PC-9 (cell line): ENCODE measurements around the gene CCNB1IP1. TPM values are rescaled to one million over a fixed set of nuclear protein-coding genes. Genes with fewer than 3 reads are reported as not detected.

ENCODE experiments used
- BruUV-seq: library from RNA; stranded (reverse); fragments of 400-500 nt; replicated peaks from 2 replicates; lab custom pipeline; 2021; lab: Mats Ljungman, UMichigan
- CTCF ChIA-PET: fragments of 300-600 bp; sonication (Branson Sonifier 250); formaldehyde crosslinking; loops from one replicate; lab custom pipeline; 2022; ENCODE audit warnings: antibody characterized with exemption; lab: Charles Lee
- POLR2A ChIA-PET: fragments of 300-600 bp; sonication (Branson Sonifier 250); formaldehyde crosslinking; loops from one replicate; lab custom pipeline; 2022; ENCODE audit warnings: antibody characterized with exemption; ENCODE audit not compliant: unreplicated experiment; lab: Charles Lee
- DNase-seq, 2 experiments: peaks; one replicate each; pipeline versions ENCODE4 v3.0.0 to v3.0.0-alpha.2; 2015 to 2022; ENCODE audit warnings: mixed read lengths in 1 of 2
- H2AFZ ChIP-seq: fragments of 200-600 bp; sonication (generic); 2 replicates; pipeline ENCODE4 v1.8.1; 2017; ENCODE audit warnings: antibody characterized with exemption
- H3F3A ChIP-seq: fragments of 200-600 bp; sonication (generic); 2 replicates; pipeline ENCODE4 v1.8.1; 2017; ENCODE audit warnings: antibody characterized with exemption, mild to moderate bottlenecking, low read depth; ENCODE audit not compliant: insufficient read depth
- H3K27ac ChIP-seq: fragments of 200-600 bp; sonication (generic); 2 replicates; pipeline ENCODE4 v1.6.1; 2016; ENCODE audit warnings: mixed run types
- H3K27me3 ChIP-seq: fragments of 200-600 bp; sonication (generic); 2 replicates; pipeline ENCODE4 v1.6.1; 2016; ENCODE audit warnings: low read depth, mixed run types; ENCODE audit not compliant: insufficient read depth
- H3K36me3 ChIP-seq: fragments of 200-600 bp; sonication (generic); 2 replicates; pipeline ENCODE4 v1.6.1; 2016; ENCODE audit warnings: low read depth, mixed run types
- H3K4me1 ChIP-seq: fragments of 200-600 bp; sonication (generic); replicated peaks from 2 replicates; pipeline ENCODE4 v1.6.1; 2016; ENCODE audit warnings: mixed run types; ENCODE audit not compliant: insufficient read depth
- H3K4me2 ChIP-seq: fragments of 200-600 bp; sonication (generic); 2 replicates; pipeline ENCODE4 v1.6.1; 2017; ENCODE audit warnings: mixed run types
- H3K4me3 ChIP-seq: fragments of 200-600 bp; sonication (generic); 2 replicates; pipeline ENCODE4 v1.6.1; 2016; ENCODE audit warnings: mixed run types
- H3K79me2 ChIP-seq: fragments of 200-600 bp; sonication (generic); 2 replicates; pipeline ENCODE4 v1.6.1; 2017; ENCODE audit warnings: low read depth, mixed run types
- H3K9me2 ChIP-seq: fragments of 200-600 bp; sonication (generic); 2 replicates; pipeline ENCODE4 v1.8.1; 2017; ENCODE audit warnings: mild to moderate bottlenecking; ENCODE audit not compliant: insufficient read depth
- H3K9me3 ChIP-seq: fragments of 200-600 bp; sonication (generic); 2 replicates; pipeline ENCODE4 v1.8.1; 2016; ENCODE audit warnings: low read depth; ENCODE audit not compliant: insufficient read depth
- H4K20me1 ChIP-seq: fragments of 200-600 bp; sonication (generic); 2 replicates; pipeline ENCODE4 v1.8.1; 2017; ENCODE audit not compliant: insufficient read depth
- CTCF ChIP-seq: fragments of 200-600 bp; sonication (generic); conservative IDR thresholded peaks from 2 replicates; pipeline ENCODE4 v1.6.1; 2017; ENCODE audit warnings: mixed run types, antibody characterized with exemption, mild to moderate bottlenecking, moderate library complexity
- EZH2 ChIP-seq: fragments of 200-600 bp; sonication (generic); IDR thresholded peaks from 2 replicates; pipeline ENCODE4 v1.8.0; 2017; ENCODE audit warnings: antibody characterized with exemption, low read depth
- intact Hi-C: fragments of 100-400 bp; cut with micrococcal nuclease; formaldehyde crosslinking; loops from one replicate; pipeline ENCODE4 v1.10.0; 2022; ENCODE audit not compliant: unreplicated experiment
- total RNA-seq: library from RNA; stranded (reverse); gene quantifications from 2 replicates; pipeline ENCODE4 v1.2.3, GENCODE V29; 2021

The CCNB1IP1 gene
- total RNA-seq, 1 experiment from 2014 or later = 30.8 TPM

GRCh38 chr14:20329355-20329754, 3.7 kb downstream of the CCNB1IP1 start:
- H3K27me3 ChIP-seq = no peaks in the 10 kb centered on the region
- no TSS peak for BruUV-seq
- no peak overlapping the region for H2AFZ ChIP-seq
- peaks cover 12% of the 10 kb centered on the region; the same call in 1 of the 2 replicates for H3F3A ChIP-seq
- no peak overlapping the region for H3K4me2 ChIP-seq
- H3K4me1 ChIP-seq = peaks cover 12% of the 10 kb centered on the region; the same call in 1 of the 2 replicates
- H3K27ac ChIP-seq = no peak overlapping the region
- POLR2A ChIA-PET = no interaction called here
- peaks cover 7% of the 10 kb centered on the region; the same call in 1 of the 2 replicates for H4K20me1 ChIP-seq
- intact Hi-C loops = loop anchor here (5.0 kb wide), 1 partner anchor 83 kb away; the partner anchor contains the start of gene TEP1
- no peaks in the 10 kb centered on the region for H3K9me2 ChIP-seq
- no peaks in the 10 kb centered on the region for H3K36me3 ChIP-seq
- DNase-seq = no peak
- no peak overlapping the region for H3K4me3 ChIP-seq
- CTCF ChIA-PET = interaction anchor here (0.5 to 0.7 kb wide), 2 partner anchors 64 to 765 kb away, joined by 3 to 4 read pairs; no protein-coding TSS in a partner anchor
- TF ChIP-seq CTCF (no peak), EZH2 (no peak)
- H3K79me2 ChIP-seq = peaks cover 51% of the 10 kb centered on the region
- no peaks in the 10 kb centered on the region for H3K9me3 ChIP-seq

GRCh38 chr14:20328705-20329104, 4.4 kb downstream of the CCNB1IP1 start:
- POLR2A ChIA-PET = interaction anchor here (0.6 kb wide), 1 partner anchor 13 kb away, joined by 13 read pairs; no protein-coding TSS in a partner anchor
- Histone ChIP-seq H3K27ac (no peak overlapping the region), H3K4me3 (no peak overlapping the region), H3F3A (peaks cover 12% of the 10 kb centered on the region; the same call in 1 of the 2 replicates), H3K9me2 (no peaks in the 10 kb centered on the region), H3K79me2 (peaks cover 51% of the 10 kb centered on the region), H2AFZ (no peak overlapping the region), H4K20me1 (peaks cover 7% of the 10 kb centered on the region; the same call in 1 of the 2 replicates), H3K9me3 (no peaks in the 10 kb centered on the region), H3K36me3 (no peaks in the 10 kb centered on the region), H3K4me2 (no peak overlapping the region), H3K27me3 (no peaks in the 10 kb centered on the region), H3K4me1 (peaks cover 12% of the 10 kb centered on the region; the same call in 1 of the 2 replicates)
- CTCF ChIA-PET = interaction anchor here (0.5 to 1.7 kb wide), 3 partner anchors 13 to 65 kb away, joined by 3 to 8 read pairs (median 3); partner anchors contain the start of gene PARP2
- TF ChIP-seq CTCF = no peak
- TF ChIP-seq EZH2 = no peak
- BruUV-seq = no TSS peak
- no peak for DNase-seq
- intact Hi-C loops = loop anchor here (5.0 kb wide), 1 partner anchor 84 kb away; the partner anchor contains the start of gene TEP1

- H3K79me2 ChIP-seq = peaks cover 43% of the 10 kb centered on the region
- intact Hi-C loops = loop anchor here (1.0 to 5.0 kb wide), 3 partner anchors 85 to 358 kb away; partner anchors contain the start of genes RNASE4 and TEP1
- no peaks in the 10 kb centered on the region for H3K9me3 ChIP-seq
- peaks cover 7% of the 10 kb centered on the region; the same call in 1 of the 2 replicates for H4K20me1 ChIP-seq
- POLR2A ChIA-PET = interaction anchor here (0.7 kb wide), 1 partner anchor 134 kb away, joined by 5 read pairs; the partner anchor contains the start of gene PIP4P1
- peaks cover 12% of the 10 kb centered on the region; the same call in 1 of the 2 replicates for H3F3A ChIP-seq
- no peak overlapping the region for H3K4me3 ChIP-seq
- CTCF ChIA-PET = interaction anchor here (1.7 kb wide), 1 partner anchor 16 kb away, joined by 8 read pairs; the partner anchor contains the start of gene PARP2
- no peak overlapping the region for H2AFZ ChIP-seq
- no peaks in the 10 kb centered on the region for H3K9me2 ChIP-seq
- DNase-seq = no peak
- no peak overlapping the region for H3K4me2 ChIP-seq
- no peaks in the 10 kb centered on the region for H3K27me3 ChIP-seq
- H3K27ac ChIP-seq = no peak overlapping the region
- TF ChIP-seq CTCF (peak; percentile 71), EZH2 (no peak)
- H3K36me3 ChIP-seq = 0 out of 2 replicates have a peak, but pooled peaks cover 6% of the 10 kb centered on the region
- H3K4me1 ChIP-seq = peaks cover 8% of the 10 kb centered on the region; the same call in 1 of the 2 replicates
- BruUV-seq = no TSS peak
Measured at GRCh38 chr14:20327005-20327869, 5.8 kb downstream of the CCNB1IP1 start.
